Endothelial cell of umbilical vein (primary cell): ENCODE measurements around the gene ADCY9.

Experiments
- CTCF ChIP-seq, 2 donors: IDR thresholded peaks; 1 replicate in 1 of 2; 2 replicates in 1 of 2; pipeline ENCODE4 v1.5.1; 2011; ENCODE audit warnings: low read length in 2 of 2, mild to moderate bottlenecking in 2 of 2, moderate library complexity in 2 of 2, control low read depth in 1 of 2, inconsistent platforms in 1 of 2, low read depth in 1 of 2; ENCODE audit not compliant: insufficient read depth in 1 of 2; ENCODE audit errors: extremely low read depth in 1 of 2
- FOS ChIP-seq: IDR thresholded peaks from 2 replicates; pipeline ENCODE4 v1.6.1; 2011; ENCODE audit warnings: mild to moderate bottlenecking, low read length, moderate library complexity, borderline replicate concordance; ENCODE audit not compliant: insufficient read depth
- MAX ChIP-seq: IDR thresholded peaks from 2 replicates; pipeline ENCODE4 v1.6.1; 2011; ENCODE audit not compliant: insufficient read depth, insufficient read length
- MYC ChIP-seq: IDR thresholded peaks from one replicate; pipeline ENCODE4 v1.6.1; 2011; ENCODE audit warnings: mild to moderate bottlenecking, low read depth, low read length
- POLR2AphosphoS5 ChIP-seq: IDR thresholded peaks from 2 replicates; pipeline ENCODE4 v1.6.1; 2012; ENCODE audit warnings: low read depth, mild to moderate bottlenecking, control low read depth, low read length, moderate library complexity; ENCODE audit not compliant: insufficient read depth

GRCh38 chr16:3951861-3952736 lies 164.1 kb downstream of the ADCY9 start:
- TF ChIP-seq CTCF (IDR thresholded peaks at IDR 0.05; ENCODE audit: extremely low read depth in 1 of 2, insufficient read depth in 1 of 2, low read depth in 1 of 2, low read length in 2 of 2) (no peak), FOS (no peak), MYC (no peak), POLR2AphosphoS5 (no peak), MAX (no peak)
